Measurements from ENCODE around the gene C3orf33.

The C3orf33 gene

DNA sequence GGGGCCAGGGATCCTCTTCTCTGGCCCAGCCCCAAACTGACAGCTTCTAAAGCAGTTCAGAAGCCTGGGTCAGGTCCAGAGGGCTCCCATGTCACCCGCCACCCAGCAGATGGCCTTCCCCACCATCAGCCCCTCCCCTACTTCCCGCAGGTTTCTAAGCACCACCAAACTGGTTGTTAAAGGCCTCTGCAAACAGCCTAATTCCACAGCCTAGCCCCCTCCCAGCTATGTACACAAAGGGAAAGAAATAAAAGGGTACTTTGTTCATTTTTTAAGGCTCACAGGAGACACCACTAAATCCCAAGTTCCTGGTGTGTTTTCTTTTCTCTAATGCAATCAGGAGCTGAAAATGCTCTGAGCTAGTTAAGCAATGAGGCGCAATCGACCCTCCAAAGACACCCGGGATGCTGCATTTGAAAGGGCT is 91.8 kb downstream of the C3orf33 start:
- TF ChIP-seq, protein P1, sequence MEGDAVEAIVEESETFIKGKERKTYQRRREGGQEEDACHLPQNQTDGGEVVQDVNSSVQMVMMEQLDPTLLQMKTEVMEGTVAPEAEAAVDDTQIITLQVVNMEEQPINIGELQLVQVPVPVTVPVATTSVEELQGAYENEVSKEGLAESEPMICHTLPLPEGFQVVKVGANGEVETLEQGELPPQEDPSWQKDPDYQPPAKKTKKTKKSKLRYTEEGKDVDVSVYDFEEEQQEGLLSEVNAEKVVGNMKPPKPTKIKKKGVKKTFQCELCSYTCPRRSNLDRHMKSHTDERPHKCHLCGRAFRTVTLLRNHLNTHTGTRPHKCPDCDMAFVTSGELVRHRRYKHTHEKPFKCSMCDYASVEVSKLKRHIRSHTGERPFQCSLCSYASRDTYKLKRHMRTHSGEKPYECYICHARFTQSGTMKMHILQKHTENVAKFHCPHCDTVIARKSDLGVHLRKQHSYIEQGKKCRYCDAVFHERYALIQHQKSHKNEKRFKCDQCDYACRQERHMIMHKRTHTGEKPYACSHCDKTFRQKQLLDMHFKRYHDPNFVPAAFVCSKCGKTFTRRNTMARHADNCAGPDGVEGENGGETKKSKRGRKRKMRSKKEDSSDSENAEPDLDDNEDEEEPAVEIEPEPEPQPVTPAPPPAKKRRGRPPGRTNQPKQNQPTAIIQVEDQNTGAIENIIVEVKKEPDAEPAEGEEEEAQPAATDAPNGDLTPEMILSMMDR (IDR thresholded peaks at IDR 0.05; ENCODE audit: control extremely low read depth, extremely low read depth, low read depth, missing control alignments) = no peak
- POLR2A ChIA-PET = no interaction called here
- no peak for DNase-seq (ENCODE audit: extremely low spot score)
- CTCF ChIA-PET = interaction anchor here (1.7 to 6.4 kb wide), 2 partner anchors 12 to 331 kb away, joined by 6 to 48 read pairs; no protein-coding TSS in a partner anchor

Data from GM10248 (cell line).